ENCODE data around the gene APOBEC2. TPM values are rescaled to one million over a fixed set of nuclear protein-coding genes. Genes with fewer than 3 reads are reported as not detected.

APOBEC2 gene
- total and polyA plus RNA-seq, 9 of the 15 experiments (the other 6 are each of a cell fraction or from before 2014, with no cell fraction given), result 0.25 to 1.6 TPM; not detected in 7

- FAIRE-seq (peak; percentile 69), DNase-seq (ENCODE audit: extremely low read depth in 1 of 4, low spot score in 3 of 4) (peak; percentile 85 to 95 (median 93)), ATAC-seq (peak; percentile 98)
- H3K4me1 ChIP-seq (replicated peaks in 1 of 2; ENCODE audit: control insufficient read depth in 2 of 2, insufficient read depth in 2 of 2, low read length in 2 of 2), result peaks cover 0 to 13% of the 10 kb centered on the region in 2 experiments; a peak in 4 of 5 replicates
- CTCF ChIA-PET (ENCODE audit: low intra/inter-chr PET ratio), result interaction anchor here (0.7 to 2.1 kb wide), 4 partner anchors 11 to 309 kb away, joined by 3 to 10 read pairs (median 6); partner anchors contain the start of gene UNC5CL
- peaks cover 13 to 14% of the 10 kb centered on the region in 2 experiments; a peak in 4 of 5 replicates for H3K27me3 ChIP-seq (ENCODE audit: control insufficient read depth in 2 of 2, insufficient read depth in 2 of 2, low read length in 2 of 2)
- H3K9me1 ChIP-seq (ENCODE audit: control insufficient read depth, insufficient read depth, low read length), result no peaks in the 10 kb centered on the region
- H3K4me3 ChIP-seq, result peak overlapping the region; percentile 10
- H3K4me2 ChIP-seq (ENCODE audit: insufficient read depth, low read length), result peak overlapping the region; percentile 83
- H3K9ac ChIP-seq (ENCODE audit: insufficient read depth in 1 of 2, low read depth in 2 of 2, low read length in 2 of 2), result peak overlapping the region in 1 of 2 experiments; percentile 88; a peak in 2 of 4 replicates
- H3K79me2 ChIP-seq (ENCODE audit: control insufficient read depth, insufficient read depth, low read length), result no peaks in the 10 kb centered on the region
- no TSS peak for BruUV-seq (replicated peaks)
- no peaks in the 10 kb centered on the region for H3K36me3 ChIP-seq (ENCODE audit: control insufficient read depth, insufficient read depth, low read length)
- no peaks in the 10 kb centered on the region for H4K20me1 ChIP-seq (replicated peaks; ENCODE audit: control insufficient read depth, insufficient read depth, low read length)
- POLR2A ChIA-PET, result interaction anchor here (0.6 to 1.3 kb wide), 11 partner anchors 9 to 704 kb away, joined by 3 to 6 read pairs (median 3); no protein-coding TSS in a partner anchor
- no peaks in the 10 kb centered on the region for H3K9me3 ChIP-seq (replicated peaks; ENCODE audit: control insufficient read depth, insufficient read depth, low read depth, low read length)
- H2AFZ ChIP-seq (ENCODE audit: low read depth, low read length), result peak overlapping the region; percentile 97
- intact Hi-C loops (cut with micrococcal nuclease) (loop anchor here (1.0 to 10.0 kb wide), 4 partner anchors 39 to 701 kb away; no protein-coding TSS in a partner anchor), in situ Hi-C loops (cut with MboI) (loop anchor here (25.0 kb wide), 1 partner anchor 1666 kb away; no protein-coding TSS in a partner anchor)
- no peak overlapping the region for H3K27ac ChIP-seq (ENCODE audit: extremely low read depth, low read depth, low read length)
- 15% methylated on average over 29 of the region's 45 CpGs for WGBS (ENCODE audit: insufficient coverage, low coverage, missing lambda C conversion rate)
- TF ChIP-seq SIN3A (IDR thresholded peaks at IDR 0.05; ENCODE audit: borderline replicate concordance in 2 of 2, control insufficient read depth in 1 of 2, low read depth in 2 of 2, low read length in 2 of 2), result no peak
- no peak for TF ChIP-seq RBM25 (IDR thresholded peaks at IDR 0.05; ENCODE audit: low read depth, low read length, severe bottlenecking)
- no peak for TF ChIP-seq RFX5 (IDR thresholded peaks at IDR 0.05; ENCODE audit: low read depth, low read length)
- peak; percentile 74 for TF ChIP-seq DEAF1 (CRISPR knock-in tag; IDR thresholded peaks at IDR 0.05)
- no peak for TF ChIP-seq THRAP3 (IDR thresholded peaks at IDR 0.05; ENCODE audit: borderline replicate concordance)
- TF ChIP-seq ZNF224 (CRISPR knock-in tag; IDR thresholded peaks at IDR 0.05), result no peak
- TF ChIP-seq, protein P1, sequence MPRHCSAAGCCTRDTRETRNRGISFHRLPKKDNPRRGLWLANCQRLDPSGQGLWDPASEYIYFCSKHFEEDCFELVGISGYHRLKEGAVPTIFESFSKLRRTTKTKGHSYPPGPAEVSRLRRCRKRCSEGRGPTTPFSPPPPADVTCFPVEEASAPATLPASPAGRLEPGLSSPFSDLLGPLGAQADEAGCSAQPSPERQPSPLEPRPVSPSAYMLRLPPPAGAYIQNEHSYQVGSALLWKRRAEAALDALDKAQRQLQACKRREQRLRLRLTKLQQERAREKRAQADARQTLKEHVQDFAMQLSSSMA (CRISPR knock-in tag; IDR thresholded peaks at IDR 0.05), result no peak
- TF ChIP-seq ZNF311 (CRISPR knock-in tag; IDR thresholded peaks at IDR 0.05), result no peak
- no peak for TF ChIP-seq TEAD2 (tag; IDR thresholded peaks at IDR 0.05)
- TF ChIP-seq KLF16 (IDR thresholded peaks at IDR 0.05), result peak; percentile 27; the same call in 1 of the 2 replicates
- TF ChIP-seq ZNF174 (CRISPR knock-in tag; IDR thresholded peaks at IDR 0.05), result no peak
- TF ChIP-seq XRCC5 (IDR thresholded peaks at IDR 0.05; ENCODE audit: low read depth, low read length), result 0 out of 2 replicates have a peak, but pooled peaks have one; percentile 46
- no peak for TF ChIP-seq ZNF384 (IDR thresholded peaks at IDR 0.05; ENCODE audit: low read depth, low read length)
- TF ChIP-seq PHB2 (IDR thresholded peaks at IDR 0.05; ENCODE audit: low read depth), result no peak
- TF ChIP-seq, protein P2, sequence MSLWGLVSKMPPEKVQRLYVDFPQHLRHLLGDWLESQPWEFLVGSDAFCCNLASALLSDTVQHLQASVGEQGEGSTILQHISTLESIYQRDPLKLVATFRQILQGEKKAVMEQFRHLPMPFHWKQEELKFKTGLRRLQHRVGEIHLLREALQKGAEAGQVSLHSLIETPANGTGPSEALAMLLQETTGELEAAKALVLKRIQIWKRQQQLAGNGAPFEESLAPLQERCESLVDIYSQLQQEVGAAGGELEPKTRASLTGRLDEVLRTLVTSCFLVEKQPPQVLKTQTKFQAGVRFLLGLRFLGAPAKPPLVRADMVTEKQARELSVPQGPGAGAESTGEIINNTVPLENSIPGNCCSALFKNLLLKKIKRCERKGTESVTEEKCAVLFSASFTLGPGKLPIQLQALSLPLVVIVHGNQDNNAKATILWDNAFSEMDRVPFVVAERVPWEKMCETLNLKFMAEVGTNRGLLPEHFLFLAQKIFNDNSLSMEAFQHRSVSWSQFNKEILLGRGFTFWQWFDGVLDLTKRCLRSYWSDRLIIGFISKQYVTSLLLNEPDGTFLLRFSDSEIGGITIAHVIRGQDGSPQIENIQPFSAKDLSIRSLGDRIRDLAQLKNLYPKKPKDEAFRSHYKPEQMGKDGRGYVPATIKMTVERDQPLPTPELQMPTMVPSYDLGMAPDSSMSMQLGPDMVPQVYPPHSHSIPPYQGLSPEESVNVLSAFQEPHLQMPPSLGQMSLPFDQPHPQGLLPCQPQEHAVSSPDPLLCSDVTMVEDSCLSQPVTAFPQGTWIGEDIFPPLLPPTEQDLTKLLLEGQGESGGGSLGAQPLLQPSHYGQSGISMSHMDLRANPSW (CRISPR knock-in tag; IDR thresholded peaks at IDR 0.05), result no peak
- no peak for TF ChIP-seq EWSR1 (IDR thresholded peaks at IDR 0.05; ENCODE audit: borderline replicate concordance, low read depth, partially characterized antibody)
- 0 out of 2 replicates have a peak, but pooled peaks have one; percentile 38 for TF ChIP-seq CBX1 (IDR thresholded peaks at IDR 0.05; ENCODE audit: low read depth)
Measured at GRCh38 chr6:41027799-41028560, 25.0 kb upstream of the APOBEC2 start.

All from K562 (cell line).